Articular chondrocyte of knee joint (primary cell): ENCODE data around the gene CBFB. TPM values are rescaled to one million over a fixed set of nuclear protein-coding genes. Genes with fewer than 3 reads are reported as not detected.

Experiments used
- small RNA-seq: library from RNA; depleted of rRNA; stranded (forward); fragments of <200 nt; gene quantifications from one replicate; pipeline ENCODE3, GENCODE V24; 2012
- total RNA-seq: library from RNA; depleted of rRNA; stranded (reverse); fragments of >200 nt; gene quantifications from 2 replicates; pipeline ENCODE4 v1.2.3, GENCODE V29; 2012

CBFB gene
- total RNA-seq, result 95.6 and 99.8 TPM in 2 replicates

DNA sequence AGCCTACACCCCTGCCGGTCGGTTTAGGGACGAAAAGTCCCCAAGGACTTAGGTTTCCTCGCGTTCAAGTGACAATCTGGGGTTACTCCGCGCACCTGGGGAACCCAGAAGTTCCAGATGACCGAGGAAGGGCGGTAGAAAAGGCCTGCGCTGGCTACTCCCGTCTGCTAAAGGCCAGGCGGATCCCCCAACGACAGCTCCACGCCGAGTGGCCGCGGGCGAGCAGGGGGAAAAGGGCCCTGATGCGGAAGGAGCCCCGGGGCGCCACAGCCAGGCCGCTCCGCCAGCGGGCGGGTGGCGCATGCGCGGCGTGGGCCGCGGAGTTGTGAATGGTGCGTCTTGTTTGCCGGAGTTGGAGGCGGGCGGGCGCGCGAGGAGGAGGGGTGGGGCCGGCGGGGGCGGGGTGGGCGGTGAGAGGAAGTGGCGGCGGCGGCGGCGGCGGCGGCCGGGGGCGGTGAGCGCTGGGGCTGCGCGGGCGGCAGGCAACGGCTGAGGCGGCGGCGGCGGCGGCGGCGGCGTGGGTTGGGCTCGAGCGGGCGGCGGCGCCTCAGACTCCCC lies at the start of gene CBFB:
Gene CBFB, plus strand, starts transcription at position 454 of the 558 bp plus-strand sequence. CDS start 259 bp downstream, outside the sequence.

GRCh38 chr16:66988197-66988788 lies 40.7 kb upstream of the CBFB start, which contains the start of gene CES4A:
TSS of gene CES4A (plus strand) at chr16:66988589. CDS start at chr16:66988773, 184 bp downstream.

GRCh38 chr16:67109407-67110135 lies 80.6 kb downstream of the CBFB start, which contains the start of gene PHAF1:
TSS of gene PHAF1 (plus strand) at chr16:67109941. CDS start at chr16:67110176, 235 bp downstream.

Small RNA genes lying within 50 kb of the gene (small RNA-seq; reads per million reads assigned to genes)
- not detected for gene RN7SL543P

Other genes with a start within 250 kb of the CBFB start
- gene TERB1, start 227.6 kb upstream of the CBFB start, total RNA-seq, result 0.13 and 0.22 TPM in 2 replicates
- 77.6 and 82.8 TPM in 2 replicates for gene NAE1, start 198.2 kb upstream of the CBFB start, total RNA-seq
- gene CA7, start 184.7 kb upstream of the CBFB start, total RNA-seq, result not detected in 2 replicates
- gene PDP2, start 148.6 kb upstream of the CBFB start, total RNA-seq, result 6.9 and 7.7 TPM in 2 replicates
- gene CDH16, start 110.3 kb upstream of the CBFB start, total RNA-seq, result not detected in 2 replicates
- gene RRAD, start 103.6 kb upstream of the CBFB start, total RNA-seq, result 1.3 and 2.3 TPM in 2 replicates
- 70.7 and 88.4 TPM in 2 replicates for gene CIAO2B, start 94.7 kb upstream of the CBFB start, total RNA-seq
- 33.8 and 39.3 TPM in 2 replicates for gene CES2, start 93.6 kb upstream of the CBFB start, total RNA-seq
- 0.86 TPM in 1 of 2 replicates, not detected in the other for gene CES3, start 67.9 kb upstream of the CBFB start, total RNA-seq
- gene CES4A, start 40.6 kb upstream of the CBFB start, total RNA-seq, result 3.6 and 5.0 TPM in 2 replicates
- 19.1 and 20.8 TPM in 2 replicates for gene PHAF1, start 80.8 kb downstream of the CBFB start, total RNA-seq
- 45.9 and 50.6 TPM in 2 replicates for gene B3GNT9, start 121.8 kb downstream of the CBFB start, total RNA-seq
- 12.2 and 13.5 TPM in 2 replicates for gene TRADD, start 130.8 kb downstream of the CBFB start, total RNA-seq
- 11.2 and 12.7 TPM in 2 replicates for gene FBXL8, start 130.8 kb downstream of the CBFB start, total RNA-seq
- gene HSF4, start 135.6 kb downstream of the CBFB start, total RNA-seq, result 3.0 and 4.4 TPM in 2 replicates
- 14.6 and 14.9 TPM in 2 replicates for gene NOL3, start 141.4 kb downstream of the CBFB start, total RNA-seq
- gene MATCAP1, start 154.8 kb downstream of the CBFB start, total RNA-seq, result 3.7 and 4.2 TPM in 2 replicates
- gene EXOC3L1, start 161.0 kb downstream of the CBFB start, total RNA-seq, result not detected in 2 replicates
- 38.9 and 43.9 TPM in 2 replicates for gene E2F4, start 163.0 kb downstream of the CBFB start, total RNA-seq
- gene ELMO3, start 170.0 kb downstream of the CBFB start, total RNA-seq, result 0.11 and 0.13 TPM in 2 replicates
- 28.1 and 35.4 TPM in 2 replicates for gene TMEM208, start 198.0 kb downstream of the CBFB start, total RNA-seq
- gene FHOD1, start 218.3 kb downstream of the CBFB start, total RNA-seq, result 7.8 and 9.0 TPM in 2 replicates
- 0.86 and 1.0 TPM in 2 replicates for gene SLC9A5, start 219.8 kb downstream of the CBFB start, total RNA-seq